Measurements from ENCODE around the gene NEURL4. TPM values are rescaled to one million over a fixed set of nuclear protein-coding genes. Genes with fewer than 3 reads are reported as not detected.

The NEURL4 gene
- 15.7 and 22.5 TPM in 2 replicates for total RNA-seq

DNA sequence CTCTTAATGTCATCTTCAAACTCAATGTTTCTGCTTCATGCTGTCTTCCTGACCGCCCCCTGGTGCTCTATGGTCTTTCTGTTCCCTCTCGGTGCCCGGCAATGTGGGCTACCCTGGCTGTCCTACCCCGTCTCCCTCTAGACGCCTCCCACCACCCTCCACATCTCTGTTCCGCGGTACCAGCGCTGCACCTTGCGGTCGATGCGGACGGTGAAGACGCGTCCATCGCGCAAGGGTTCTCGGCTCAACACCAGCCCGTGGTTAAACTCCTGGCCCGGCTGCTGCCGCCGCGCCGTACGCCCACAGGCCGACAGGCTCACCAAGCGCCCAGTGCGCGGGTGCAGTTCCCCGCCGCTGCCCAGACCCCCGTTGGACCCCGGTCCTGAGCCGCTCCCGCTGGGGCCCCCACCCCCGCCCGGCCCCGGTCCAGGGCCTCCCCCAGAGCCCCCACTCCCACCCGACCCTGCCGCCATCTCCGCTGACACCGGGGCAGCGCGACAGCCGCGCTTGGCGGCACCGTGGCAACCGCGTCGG lies at the start of gene NEURL4:
TSS of gene NEURL4 (minus strand) at position 496 of the 534 bp plus-strand sequence. CDS start at position 473, 23 bp downstream.

DNA sequence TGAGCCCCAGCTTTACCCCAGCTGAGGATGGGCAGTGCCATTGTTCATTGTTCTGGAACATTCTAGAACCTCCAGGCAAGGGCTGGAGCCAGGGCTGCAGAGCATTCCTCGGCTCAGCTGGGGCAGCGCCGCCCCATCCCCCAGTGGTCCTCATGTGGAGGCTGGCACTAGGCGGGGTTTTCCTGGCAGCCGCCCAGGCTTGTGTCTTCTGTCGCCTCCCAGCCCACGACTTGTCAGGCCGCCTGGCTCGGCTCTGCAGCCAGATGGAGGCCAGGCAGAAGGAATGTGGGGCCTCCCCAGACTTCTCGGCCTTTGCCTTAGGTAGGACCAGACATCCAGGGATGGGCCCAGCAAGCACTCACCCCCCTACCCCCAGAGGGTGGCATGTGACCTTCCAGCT lies 25.9 kb upstream of the NEURL4 start, which contains the start of gene TMEM95:
TSS of gene TMEM95 (plus strand) at position 104 of the 400 bp plus-strand sequence. CDS start at position 153, 49 bp downstream.

DNA sequence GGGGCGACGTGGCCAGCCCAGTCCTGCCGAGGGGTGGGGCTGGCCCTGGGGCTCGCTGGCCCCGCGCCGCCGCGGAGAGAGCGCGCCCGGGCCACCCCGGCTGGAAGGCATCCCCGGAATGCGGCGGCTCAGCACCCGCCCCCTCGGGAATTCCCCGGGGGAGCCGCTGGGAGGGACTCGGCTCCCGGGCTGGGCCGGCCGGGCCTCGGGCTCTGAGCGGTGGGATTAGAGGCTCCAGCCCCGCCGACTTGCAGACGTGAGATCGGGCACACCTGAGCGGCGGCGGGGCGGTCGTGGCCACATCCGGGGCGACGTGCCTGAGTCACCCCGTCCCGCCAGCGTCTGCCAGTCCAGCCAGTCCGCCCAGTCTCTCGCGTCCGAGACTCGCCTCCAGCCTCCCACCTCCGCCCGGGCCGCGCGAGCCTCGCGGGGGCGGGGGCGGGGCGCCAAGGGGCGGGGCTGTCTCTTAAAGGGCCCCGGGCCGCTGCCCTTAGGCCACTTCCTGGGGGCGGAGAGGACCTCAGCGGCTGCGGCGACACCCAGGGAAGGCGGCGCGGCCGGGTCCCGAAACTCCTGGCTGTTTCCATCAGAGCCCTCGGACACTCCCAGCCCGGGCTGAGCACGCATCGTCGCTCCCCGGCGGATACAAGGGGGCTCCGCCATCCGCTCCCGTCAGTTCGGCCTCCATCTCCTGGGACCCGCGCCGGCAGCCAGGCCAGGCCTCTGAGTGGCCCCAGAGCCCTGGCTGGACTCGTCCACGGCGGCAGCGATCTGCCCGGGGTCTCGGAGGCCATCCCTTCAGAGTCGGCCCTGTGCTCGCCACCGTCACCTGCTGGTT lies 22.7 kb upstream of the NEURL4 start, which contains the start of gene KCTD11:
TSS of gene KCTD11 (plus strand) at position 498 of the 838 bp plus-strand sequence.

DNA sequence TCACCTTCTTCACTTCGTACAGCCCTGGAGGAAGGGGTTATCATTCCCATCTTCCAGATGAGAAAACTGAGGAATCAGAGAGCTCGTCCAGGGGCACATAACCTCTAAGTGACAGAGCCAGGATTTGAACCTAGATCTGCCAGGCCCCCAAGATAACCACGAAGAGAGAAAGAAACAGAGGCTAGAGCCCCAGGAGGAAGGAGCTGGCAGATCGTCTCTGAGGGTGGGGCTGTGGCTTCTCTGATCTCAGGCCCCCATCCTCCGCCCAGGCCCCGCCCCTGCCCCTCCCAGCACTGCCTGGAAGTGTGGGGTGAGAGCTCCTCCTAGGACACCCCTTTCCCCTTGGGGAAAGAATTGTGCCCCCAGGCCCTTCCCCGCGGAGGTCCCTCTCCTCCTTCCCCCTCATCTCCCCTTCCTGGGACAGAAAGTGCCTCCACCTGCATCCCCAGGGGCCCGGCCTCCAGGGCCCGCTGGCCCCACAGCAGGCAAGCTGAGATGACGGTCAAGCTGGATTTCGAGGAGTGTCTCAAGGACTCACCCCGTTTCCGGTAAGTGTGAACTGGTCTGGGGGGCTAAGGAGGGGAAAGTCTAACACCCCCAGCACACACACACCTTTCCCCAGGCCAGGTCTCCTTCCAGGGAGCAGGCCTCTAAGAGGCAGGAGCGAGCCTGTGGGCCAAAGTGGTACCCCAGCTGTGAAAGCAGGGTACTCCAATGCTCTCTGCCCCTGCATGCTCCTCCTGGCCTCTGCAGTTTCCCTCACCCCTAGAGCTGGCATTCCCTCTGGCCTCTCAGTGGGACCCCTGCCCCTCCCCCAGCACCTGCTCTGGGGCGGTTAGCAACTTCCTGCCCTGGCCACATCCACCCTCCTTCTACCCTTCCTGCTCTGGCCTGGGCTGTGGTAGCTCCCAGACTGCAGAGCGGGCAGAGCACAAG lies 7.4 kb upstream of the NEURL4 start, which contains the start of gene ACAP1:
TSS of gene ACAP1 (plus strand) at position 290 of the 936 bp plus-strand sequence. CDS start at position 496, 206 bp downstream.

DNA sequence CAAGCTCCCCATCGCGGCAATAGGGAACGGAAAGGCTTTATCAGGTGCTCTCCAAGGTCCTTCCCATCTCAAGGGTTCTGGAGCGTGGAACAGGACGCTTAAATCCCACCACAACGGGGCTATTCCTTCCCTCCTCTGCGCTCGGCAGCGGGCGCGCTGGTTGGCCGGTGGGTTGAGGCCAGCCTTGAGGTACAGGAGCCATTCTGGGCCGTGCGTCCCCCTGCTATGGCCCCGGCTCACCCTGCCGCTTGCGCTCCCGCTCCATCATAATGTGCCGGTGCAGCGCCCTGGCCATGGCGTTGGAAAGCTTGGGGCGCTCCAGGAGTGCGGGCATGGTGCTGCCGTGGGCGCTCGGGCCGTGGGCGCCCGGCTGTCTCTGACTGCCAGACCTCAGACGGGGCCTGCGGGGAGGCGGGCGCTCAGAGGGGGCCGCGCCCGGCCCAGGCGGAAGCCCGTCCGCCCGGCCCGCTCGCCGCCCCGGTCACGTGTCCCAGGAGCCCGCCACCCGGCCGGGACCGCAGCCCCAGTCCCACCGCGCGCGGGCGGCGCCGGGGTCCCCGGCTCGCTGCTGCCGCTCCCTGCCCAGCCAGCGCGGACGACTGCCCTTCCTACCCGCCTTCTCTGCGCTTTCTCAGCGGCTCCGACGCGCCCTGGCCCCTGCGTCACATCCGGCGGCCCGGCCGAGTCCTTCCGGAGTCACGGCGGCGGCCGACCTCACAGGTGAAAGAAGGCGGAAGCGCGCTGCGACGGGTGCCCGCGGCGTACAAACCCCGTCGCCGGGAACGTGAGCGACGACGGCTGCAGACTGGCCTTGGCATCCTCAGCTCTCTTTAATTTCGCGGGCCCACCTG lies 14.2 kb downstream of the NEURL4 start, which contains the start of gene GPS2:
TSS of gene GPS2 (minus strand) at position 642 of the 851 bp plus-strand sequence. CDS start at position 334, 308 bp downstream.

DNA sequence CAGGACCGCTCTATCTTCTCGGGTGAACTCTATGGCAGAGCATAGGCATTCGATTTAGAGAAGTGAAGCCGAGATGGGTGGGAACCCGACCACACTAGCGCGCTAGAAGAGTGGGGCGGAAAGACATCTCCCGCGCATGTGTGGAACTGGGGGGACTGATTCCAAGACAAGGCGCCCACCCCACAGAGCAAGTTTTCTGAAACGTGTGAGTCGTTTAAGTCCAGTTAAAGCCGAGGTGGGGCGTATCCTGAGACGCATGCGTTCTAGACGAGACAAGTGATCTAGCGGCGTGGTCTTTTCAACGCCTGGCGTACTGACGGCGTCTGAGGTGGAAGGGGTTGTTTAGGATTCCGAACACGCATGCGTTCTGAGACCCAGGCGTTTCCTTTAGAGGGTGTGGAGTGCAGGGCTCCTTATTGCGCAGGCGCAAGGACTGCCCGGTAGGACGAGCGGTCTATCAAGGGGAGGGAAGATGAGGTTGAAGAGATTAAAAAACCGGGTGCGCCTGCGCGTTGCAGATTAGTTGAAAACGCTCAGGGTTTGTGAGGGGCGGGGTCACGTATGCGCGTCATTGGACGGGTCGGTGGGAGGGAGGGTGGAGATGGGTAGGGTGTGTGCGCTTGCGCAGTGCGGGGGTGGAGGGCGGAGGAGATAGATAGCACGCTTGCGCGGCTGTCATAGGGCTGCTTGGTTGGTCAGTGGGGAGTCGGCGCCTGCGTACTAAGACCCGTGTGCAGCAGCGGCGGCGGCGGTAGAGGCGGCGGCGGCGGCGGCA lies 22.0 kb downstream of the NEURL4 start, which contains the start of gene EIF5A:
TSS of gene EIF5A (plus strand) at position 718 of the 775 bp plus-strand sequence. CDS start 2,008 bp downstream, outside the sequence.

DNA sequence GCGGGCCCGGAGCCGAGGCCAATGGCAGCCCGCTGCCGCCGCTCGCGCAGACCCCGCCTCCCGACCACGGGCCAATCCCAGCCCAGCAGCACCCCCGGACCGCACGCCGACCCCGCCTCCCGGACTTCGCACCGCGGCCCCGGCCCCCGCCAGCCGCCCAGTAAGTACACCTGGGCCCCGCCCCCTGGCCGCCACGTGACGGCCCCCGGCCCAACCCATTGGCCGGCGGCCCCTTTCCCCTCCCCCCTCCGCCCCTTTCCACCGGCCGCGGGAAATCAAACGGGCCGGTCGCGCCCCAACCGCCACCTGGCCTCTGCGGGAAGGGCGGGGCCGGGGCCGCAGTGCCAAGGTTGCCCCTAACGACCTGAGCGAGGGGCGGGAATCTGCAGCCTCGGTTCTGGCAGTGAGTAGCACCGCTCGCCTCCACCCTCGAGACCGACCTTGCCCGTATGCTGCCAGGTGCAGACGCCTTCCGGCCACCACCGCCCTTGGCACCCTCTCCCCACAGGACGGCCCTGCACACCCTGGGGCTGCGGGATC lies 34.5 kb downstream of the NEURL4 start, which contains the start of gene YBX2:
TSS of gene YBX2 (minus strand) at position 26 of the 540 bp plus-strand sequence. CDS start 139 bp downstream, outside the sequence.

DNA sequence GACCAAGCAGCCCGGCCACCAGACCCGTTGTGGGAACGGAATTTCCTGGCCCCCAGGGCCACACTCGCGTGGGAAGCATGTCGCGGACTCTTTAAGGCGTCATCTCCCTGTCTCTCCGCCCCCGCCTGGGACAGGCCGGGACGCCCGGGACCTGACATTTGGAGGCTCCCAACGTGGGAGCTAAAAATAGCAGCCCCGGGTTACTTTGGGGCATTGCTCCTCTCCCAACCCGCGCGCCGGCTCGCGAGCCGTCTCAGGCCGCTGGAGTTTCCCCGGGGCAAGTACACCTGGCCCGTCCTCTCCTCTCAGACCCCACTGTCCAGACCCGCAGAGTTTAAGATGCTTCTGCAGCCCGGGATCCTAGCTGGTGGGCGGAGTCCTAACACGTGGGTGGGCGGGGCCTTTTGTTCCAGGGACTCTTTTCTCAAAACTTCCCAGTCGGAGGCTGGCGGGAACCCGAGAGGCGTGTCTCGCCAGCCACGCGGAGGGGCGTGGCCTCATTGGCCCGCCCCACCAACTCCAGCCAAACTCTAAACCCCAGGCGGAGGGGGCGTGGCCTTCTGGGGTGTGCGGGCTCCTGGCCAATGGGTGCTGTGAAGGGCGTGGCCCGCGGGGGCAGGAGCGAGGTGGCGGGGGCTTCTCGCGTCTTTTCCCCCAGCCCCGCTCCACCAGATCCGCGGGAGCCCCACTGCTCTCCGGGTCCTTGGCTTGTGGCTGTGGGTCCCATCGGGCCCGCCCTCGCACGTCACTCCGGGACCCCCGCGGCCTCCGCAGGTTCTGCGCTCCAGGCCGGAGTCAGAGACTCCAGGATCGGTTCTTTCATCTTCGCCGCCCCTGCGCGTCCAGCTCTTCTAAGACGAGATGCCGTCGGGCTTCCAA lies 47.8 kb downstream of the NEURL4 start, which contains the start of gene SLC2A4:
TSS of gene SLC2A4 (plus strand) at position 645 of the 879 bp plus-strand sequence. CDS start at position 862, 217 bp downstream.

Other genes with a start within 250 kb of the NEURL4 start
- gene CLEC10A, start 249.1 kb downstream of the NEURL4 start, total RNA-seq, result not detected in 2 replicates
- gene ASGR2, start 214.5 kb downstream of the NEURL4 start, total RNA-seq, result not detected in 2 replicates
- 0.07 TPM in 1 of 2 replicates, not detected in the other for gene ASGR1, start 150.0 kb downstream of the NEURL4 start, total RNA-seq
- 1.0 and 9.3 TPM in 2 replicates for gene DLG4, start 109.5 kb downstream of the NEURL4 start, total RNA-seq
- 172 and 221 TPM in 2 replicates for gene ACADVL, start 109.4 kb downstream of the NEURL4 start, total RNA-seq
- gene DVL2, start 94.8 kb downstream of the NEURL4 start, total RNA-seq, result 62.4 and 66.6 TPM in 2 replicates
- 27.0 and 32.2 TPM in 2 replicates for gene PHF23, start 89.9 kb downstream of the NEURL4 start, total RNA-seq
- 57.8 and 81.4 TPM in 2 replicates for gene GABARAP, start 86.9 kb downstream of the NEURL4 start, total RNA-seq
- gene CTDNEP1, start 77.6 kb downstream of the NEURL4 start, total RNA-seq, result 26.3 and 49.0 TPM in 2 replicates
- 11.0 and 16.7 TPM in 2 replicates for gene ELP5, start 77.1 kb downstream of the NEURL4 start, total RNA-seq
- 453 and 573 TPM in 2 replicates for gene CLDN7, start 66.9 kb downstream of the NEURL4 start, total RNA-seq
- under 0.01 and 0.14 TPM in 2 replicates for gene SLC2A4, start 47.6 kb downstream of the NEURL4 start, total RNA-seq
- 0.34 and 1.1 TPM in 2 replicates for gene YBX2, start 34.7 kb downstream of the NEURL4 start, total RNA-seq
- 435 and 611 TPM in 2 replicates for gene EIF5A, start 21.7 kb downstream of the NEURL4 start, total RNA-seq
- 29.4 and 30.4 TPM in 2 replicates for gene GPS2, start 14.0 kb downstream of the NEURL4 start, total RNA-seq
- gene ACAP1, start 7.2 kb upstream of the NEURL4 start, total RNA-seq, result 0.34 and 0.71 TPM in 2 replicates
- 7.2 and 21.0 TPM in 2 replicates for gene KCTD11, start 22.8 kb upstream of the NEURL4 start, total RNA-seq
- not detected in 2 replicates for gene TMEM95, start 25.8 kb upstream of the NEURL4 start, total RNA-seq
- 5.8 and 10.6 TPM in 2 replicates for gene TNK1, start 51.8 kb upstream of the NEURL4 start, total RNA-seq
- 12.6 and 28.2 TPM in 2 replicates for gene PLSCR3, start 65.2 kb upstream of the NEURL4 start, total RNA-seq
- gene TMEM256, start 74.8 kb upstream of the NEURL4 start, total RNA-seq, result 26.6 and 88.9 TPM in 2 replicates
- 1.4 and 6.1 TPM in 2 replicates for gene NLGN2, start 78.5 kb upstream of the NEURL4 start, total RNA-seq
- gene SPEM1, start 91.0 kb upstream of the NEURL4 start, total RNA-seq, result not detected in 2 replicates
- gene SPEM2, start 96.3 kb upstream of the NEURL4 start, total RNA-seq, result not detected in 2 replicates
- not detected in 2 replicates for gene SPEM3, start 99.5 kb upstream of the NEURL4 start, total RNA-seq
- 10.3 and 10.7 TPM in 2 replicates for gene TMEM102, start 106.1 kb upstream of the NEURL4 start, total RNA-seq
- gene FGF11, start 110.2 kb upstream of the NEURL4 start, total RNA-seq, result 19.1 and 44.3 TPM in 2 replicates
- 7.6 and 14.7 TPM in 2 replicates for gene CHRNB1, start 115.7 kb upstream of the NEURL4 start, total RNA-seq
- 17.4 and 37.4 TPM in 2 replicates for gene ZBTB4, start 150.3 kb upstream of the NEURL4 start, total RNA-seq
- not detected in 2 replicates for gene SLC35G6, start 152.1 kb upstream of the NEURL4 start, total RNA-seq
- 75.9 and 140 TPM in 2 replicates for gene POLR2A, start 155.0 kb upstream of the NEURL4 start, total RNA-seq
- gene TNFSF12, start 219.7 kb upstream of the NEURL4 start, total RNA-seq, result 0.34 and 2.5 TPM in 2 replicates
- gene TNFSF13, start 229.4 kb upstream of the NEURL4 start, total RNA-seq, result 2.6 and 3.8 TPM in 2 replicates
- 76.8 and 126 TPM in 2 replicates for gene SENP3, start 232.6 kb upstream of the NEURL4 start, total RNA-seq